ENCODE data around the gene SLC9A9.

- TF ChIP-seq CTCF (IDR thresholded peaks at IDR 0.05) (no peak), POLR2AphosphoS5 (IDR thresholded peaks at IDR 0.05) (no peak)
These were observed 592.5 kb downstream of the SLC9A9 start for GRCh38 chr3:143255739-143256138.
